GM23338 (cell line): ENCODE data around the gene TEDC1. TPM values are rescaled to one million over a fixed set of nuclear protein-coding genes. Genes with fewer than 3 reads are reported as not detected.

Experiments used
- ATAC-seq: fragments of 200-7000 bp; cut with Tn5 transposase; 3 replicates; pipeline ENCODE4 v1.9.1; 2020
- DNase-seq: peaks from one replicate; pipeline ENCODE4 v3.0.0-alpha.2; 2015; ENCODE audit warnings: low spot score
- H2AFZ ChIP-seq: fragments of 200-600 bp; sonication (generic); 2 replicates; pipeline ENCODE4 v1.8.0; 2016; ENCODE audit warnings: antibody characterized with exemption, mild to moderate bottlenecking, moderate library complexity
- H3F3A ChIP-seq: fragments of 200-600 bp; sonication (generic); replicated peaks from 2 replicates; pipeline ENCODE4 v1.8.0; 2017; ENCODE audit warnings: antibody characterized with exemption, mixed run types, low read depth
- H3K27ac ChIP-seq: fragments of 200-600 bp; sonication (generic); 2 replicates; pipeline ENCODE4 v1.6.1; 2016; ENCODE audit warnings: low read depth
- H3K27me3 ChIP-seq: fragments of 200-600 bp; sonication (generic); 2 replicates; pipeline ENCODE4 v1.8.0; 2016; ENCODE audit warnings: mild to moderate bottlenecking, mixed run types, moderate library complexity; ENCODE audit not compliant: insufficient read depth
- H3K36me3 ChIP-seq: fragments of 200-600 bp; sonication (generic); 2 replicates; pipeline ENCODE4 v1.8.0; 2016; ENCODE audit warnings: mild to moderate bottlenecking; ENCODE audit not compliant: insufficient read depth
- H3K4me1 ChIP-seq: fragments of 200-600 bp; sonication (generic); 2 replicates; pipeline ENCODE4 v1.8.0; 2016; ENCODE audit warnings: mild to moderate bottlenecking, moderate library complexity; ENCODE audit not compliant: insufficient read depth
- H3K4me2 ChIP-seq: fragments of 200-600 bp; sonication (generic); 2 replicates; pipeline ENCODE4 v1.7.1; 2017; ENCODE audit warnings: mixed run types
- H3K4me3 ChIP-seq: fragments of 200-600 bp; sonication (generic); 2 replicates; pipeline ENCODE4 v1.6.1; 2016; ENCODE audit warnings: mixed run types
- H3K79me2 ChIP-seq: fragments of 200-600 bp; sonication (generic); replicated peaks from 2 replicates; pipeline ENCODE4 v1.8.0; 2017; ENCODE audit warnings: mild to moderate bottlenecking; ENCODE audit not compliant: insufficient read depth
- H3K9me2 ChIP-seq: fragments of 200-600 bp; sonication (generic); 2 replicates; pipeline ENCODE4 v1.8.0; 2017; ENCODE audit not compliant: insufficient read depth
- H4K20me1 ChIP-seq: fragments of 200-600 bp; sonication (generic); replicated peaks from 2 replicates; pipeline ENCODE4 v1.8.0; 2017; ENCODE audit warnings: mild to moderate bottlenecking; ENCODE audit not compliant: insufficient read depth
- H3K27ac Mint-ChIP-seq: 2 replicates; pipeline ENCODE4 v1.8.0; 2020; ENCODE audit warnings: inconsistent platforms, mild to moderate bottlenecking, moderate library complexity, mixed read lengths
- H3K27me3 Mint-ChIP-seq: 3 replicates; pipeline ENCODE4 v1.8.0; 2022; ENCODE audit warnings: low read depth, mild to moderate bottlenecking, moderate library complexity, mixed read lengths, inconsistent platforms; ENCODE audit not compliant: insufficient read depth, poor library complexity
- H3K36me3 Mint-ChIP-seq: 3 replicates; pipeline ENCODE4 v1.8.0; 2021; ENCODE audit warnings: low read depth, mild to moderate bottlenecking, inconsistent platforms, moderate library complexity, mixed read lengths
- H3K4me1 Mint-ChIP-seq: 3 replicates; pipeline ENCODE4 v1.8.0; 2020; ENCODE audit warnings: mild to moderate bottlenecking, inconsistent platforms, mixed read lengths
- H3K4me3 Mint-ChIP-seq: 3 replicates; pipeline ENCODE4 v1.8.0; 2021; ENCODE audit warnings: moderate library complexity, mild to moderate bottlenecking, inconsistent platforms, mixed read lengths
- H3K9me3 Mint-ChIP-seq: 3 replicates; pipeline ENCODE4 v1.8.0; 2020; ENCODE audit warnings: moderate library complexity, mild to moderate bottlenecking, inconsistent platforms, mixed read lengths
- CREB1 ChIP-seq: fragments of 250-450 bp; sonication (Bioruptor Pico); IDR thresholded peaks from 2 replicates; pipeline ENCODE4 v1.5.0; 2020; ENCODE audit warnings: low read depth, mild to moderate bottlenecking, moderate library complexity
- EZH2 ChIP-seq: fragments of 200-600 bp; sonication (generic); IDR thresholded peaks from one replicate; pipeline ENCODE4 v1.8.0; 2017; ENCODE audit warnings: antibody characterized with exemption, mild to moderate bottlenecking, low read depth; ENCODE audit not compliant: unreplicated experiment
- EZH2phosphoT487 ChIP-seq: fragments of 200-600 bp; sonication (generic); IDR thresholded peaks from one replicate; pipeline ENCODE4 v1.8.1; 2018; ENCODE audit warnings: antibody characterized with exemption; ENCODE audit not compliant: unreplicated experiment
- JUNB ChIP-seq: IDR thresholded peaks from one replicate; pipeline ENCODE4 v1.6.1; 2016; ENCODE audit warnings: antibody characterized with exemption; ENCODE audit not compliant: unreplicated experiment
- NANOG ChIP-seq: IDR thresholded peaks from 2 replicates; pipeline ENCODE4 v1.6.1; 2016; ENCODE audit warnings: antibody characterized with exemption, borderline replicate concordance
- POLR2AphosphoS5 ChIP-seq: IDR thresholded peaks from 2 replicates; pipeline ENCODE4 v1.6.1; 2016; ENCODE audit warnings: antibody characterized with exemption, low read depth
- ZNF331 ChIP-seq: fragments of 250-450 bp; sonication (Bioruptor Pico); IDR thresholded peaks from 2 replicates; pipeline ENCODE4 v1.5.0; 2020; ENCODE audit warnings: low read depth, mild to moderate bottlenecking, moderate library complexity
- ZNF462 ChIP-seq: fragments of 250-450 bp; sonication (Bioruptor Pico); IDR thresholded peaks from 2 replicates; pipeline ENCODE4 v1.5.0; 2020; ENCODE audit warnings: mild to moderate bottlenecking, moderate library complexity
- polyA plus RNA-seq: library from polyadenylated mRNA; unstranded; fragments of >200 nt; fragmentation: Nextera tagmentation; extraction: Ambion mirVana; gene quantifications from 2 replicates; pipeline ENCODE4 v1.2.1, GENCODE V29; 2016
- total RNA-seq: library from RNA; depleted of rRNA; stranded (reverse); fragments of >200 nt; shearing (Covaris generic); gene quantifications from 2 replicates; pipeline ENCODE4 v1.2.3, GENCODE V29; 2014
- TF ChIP-seq, protein P1 (sequence below): IDR thresholded peaks from one replicate; pipeline ENCODE4 v1.6.1; 2018; ENCODE audit warnings: antibody characterized with exemption; ENCODE audit not compliant: unreplicated experiment
- TF ChIP-seq, protein P2 (sequence below): IDR thresholded peaks from 2 replicates; pipeline ENCODE4 v1.6.1; 2016; ENCODE audit warnings: antibody characterized with exemption

The TEDC1 gene
- total and polyA plus RNA-seq, 2 experiments from 2014 or later = 5.9 to 16.3 TPM

DNA sequence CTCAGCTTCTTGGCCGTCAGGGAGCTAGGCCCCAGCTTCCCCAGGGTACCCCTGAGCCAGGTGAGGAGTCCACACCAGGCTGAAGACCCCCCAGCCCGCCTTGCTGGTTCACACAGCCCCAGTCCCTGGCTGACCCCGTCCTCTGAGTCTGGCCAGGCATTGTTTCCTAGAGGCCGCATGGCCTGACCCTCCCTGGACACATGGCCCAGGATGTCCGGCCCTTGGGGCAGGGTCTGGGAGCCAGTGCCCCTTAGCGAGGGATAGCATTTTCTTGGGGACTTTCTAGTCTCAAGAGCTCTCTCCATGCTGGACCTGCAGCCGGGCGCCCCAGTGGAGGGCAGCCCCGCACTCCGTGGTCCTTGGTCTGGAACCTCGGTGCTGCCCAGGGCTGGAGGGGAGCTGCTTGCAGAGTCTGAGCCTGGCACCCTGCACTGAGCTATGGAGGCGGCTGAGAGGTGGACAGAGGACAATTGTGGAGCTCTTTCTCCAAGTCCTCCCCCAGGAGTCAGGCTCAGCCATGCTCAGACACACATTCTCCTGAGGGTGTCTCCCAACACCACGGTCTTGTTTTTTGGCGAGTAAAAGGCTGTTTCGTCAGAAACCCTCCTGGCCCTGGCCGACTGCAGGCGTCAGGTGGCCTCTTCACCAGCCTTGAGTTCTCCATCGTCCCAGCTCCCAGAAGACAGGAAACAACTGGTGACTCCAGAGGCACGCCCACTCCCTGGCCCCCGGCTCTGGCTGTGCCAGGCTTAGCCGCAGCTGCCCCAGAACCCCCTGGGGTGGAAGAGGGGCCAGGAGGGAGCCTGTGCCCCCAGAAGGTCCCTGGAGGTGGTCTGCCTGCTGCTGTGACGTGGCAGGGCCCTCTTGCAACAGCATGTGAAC, 34.1 kb upstream of the TEDC1 start:
- no peak for ATAC-seq
- H3K27me3 Mint-ChIP-seq = peaks cover 10% of the 10 kb centered on the region
- Histone ChIP-seq H4K20me1 (peaks cover 10% of the 10 kb centered on the region; the same call in 1 of the 2 replicates), H3K27ac (no peak overlapping the region), H3K9me2 (no peaks in the 10 kb centered on the region), H2AFZ (no peak overlapping the region), H3K27me3 (no peaks in the 10 kb centered on the region), H3K4me1 (no peaks in the 10 kb centered on the region), H3F3A (0 out of 2 replicates have a peak, but pooled peaks cover 10% of the 10 kb centered on the region), H3K36me3 (peaks cover 5% of the 10 kb centered on the region; the same call in 1 of the 2 replicates), H3K79me2 (no peaks in the 10 kb centered on the region), H3K4me2 (no peak overlapping the region), H3K4me3 (no peak overlapping the region)
- DNase-seq = no peak
- H3K4me3 Mint-ChIP-seq = no peak overlapping the region
- peaks cover 46% of the 10 kb centered on the region for H3K36me3 Mint-ChIP-seq
- H3K4me1 Mint-ChIP-seq = no peaks in the 10 kb centered on the region
- no peaks in the 10 kb centered on the region; the same call in 2 of the 3 replicates for H3K9me3 Mint-ChIP-seq
- H3K27ac Mint-ChIP-seq = no peak overlapping the region
- TF ChIP-seq EZH2phosphoT487 (no peak), CREB1 (no peak), JUNB (no peak), POLR2AphosphoS5 (no peak), NANOG (no peak), ZNF331 (CRISPR knock-in tag) (no peak), ZNF462 (no peak), EZH2 (no peak)
- TF ChIP-seq, protein P1, sequence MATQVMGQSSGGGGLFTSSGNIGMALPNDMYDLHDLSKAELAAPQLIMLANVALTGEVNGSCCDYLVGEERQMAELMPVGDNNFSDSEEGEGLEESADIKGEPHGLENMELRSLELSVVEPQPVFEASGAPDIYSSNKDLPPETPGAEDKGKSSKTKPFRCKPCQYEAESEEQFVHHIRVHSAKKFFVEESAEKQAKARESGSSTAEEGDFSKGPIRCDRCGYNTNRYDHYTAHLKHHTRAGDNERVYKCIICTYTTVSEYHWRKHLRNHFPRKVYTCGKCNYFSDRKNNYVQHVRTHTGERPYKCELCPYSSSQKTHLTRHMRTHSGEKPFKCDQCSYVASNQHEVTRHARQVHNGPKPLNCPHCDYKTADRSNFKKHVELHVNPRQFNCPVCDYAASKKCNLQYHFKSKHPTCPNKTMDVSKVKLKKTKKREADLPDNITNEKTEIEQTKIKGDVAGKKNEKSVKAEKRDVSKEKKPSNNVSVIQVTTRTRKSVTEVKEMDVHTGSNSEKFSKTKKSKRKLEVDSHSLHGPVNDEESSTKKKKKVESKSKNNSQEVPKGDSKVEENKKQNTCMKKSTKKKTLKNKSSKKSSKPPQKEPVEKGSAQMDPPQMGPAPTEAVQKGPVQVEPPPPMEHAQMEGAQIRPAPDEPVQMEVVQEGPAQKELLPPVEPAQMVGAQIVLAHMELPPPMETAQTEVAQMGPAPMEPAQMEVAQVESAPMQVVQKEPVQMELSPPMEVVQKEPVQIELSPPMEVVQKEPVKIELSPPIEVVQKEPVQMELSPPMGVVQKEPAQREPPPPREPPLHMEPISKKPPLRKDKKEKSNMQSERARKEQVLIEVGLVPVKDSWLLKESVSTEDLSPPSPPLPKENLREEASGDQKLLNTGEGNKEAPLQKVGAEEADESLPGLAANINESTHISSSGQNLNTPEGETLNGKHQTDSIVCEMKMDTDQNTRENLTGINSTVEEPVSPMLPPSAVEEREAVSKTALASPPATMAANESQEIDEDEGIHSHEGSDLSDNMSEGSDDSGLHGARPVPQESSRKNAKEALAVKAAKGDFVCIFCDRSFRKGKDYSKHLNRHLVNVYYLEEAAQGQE = no peak
- TF ChIP-seq, protein P2, sequence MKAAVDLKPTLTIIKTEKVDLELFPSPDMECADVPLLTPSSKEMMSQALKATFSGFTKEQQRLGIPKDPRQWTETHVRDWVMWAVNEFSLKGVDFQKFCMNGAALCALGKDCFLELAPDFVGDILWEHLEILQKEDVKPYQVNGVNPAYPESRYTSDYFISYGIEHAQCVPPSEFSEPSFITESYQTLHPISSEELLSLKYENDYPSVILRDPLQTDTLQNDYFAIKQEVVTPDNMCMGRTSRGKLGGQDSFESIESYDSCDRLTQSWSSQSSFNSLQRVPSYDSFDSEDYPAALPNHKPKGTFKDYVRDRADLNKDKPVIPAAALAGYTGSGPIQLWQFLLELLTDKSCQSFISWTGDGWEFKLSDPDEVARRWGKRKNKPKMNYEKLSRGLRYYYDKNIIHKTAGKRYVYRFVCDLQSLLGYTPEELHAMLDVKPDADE = no peak
